WERI-Rb-1 (cell line): Measurements from ENCODE around the gene TWNK.
"Not testable (repeated sequence)": the region's sequence is repeated elsewhere in the genome, so short reads cannot be mapped to it uniquely, and the experiment has no call there.

ENCODE experiments used
- DNase-seq: peaks from one replicate; pipeline ENCODE4 v3.0.0-alpha.2; 2020
- H3K27ac ChIP-seq: fragments of 250-450 bp; sonication (Bioruptor Pico); 2 replicates; pipeline ENCODE4 v1.5.1; 2020; ENCODE audit warnings: mild to moderate bottlenecking, moderate library complexity
- H3K27me3 ChIP-seq: fragments of 250-450 bp; sonication (Bioruptor Pico); 2 replicates; pipeline ENCODE4 v1.5.1; 2021; ENCODE audit warnings: mild to moderate bottlenecking, low read depth, moderate library complexity; ENCODE audit not compliant: insufficient read depth, severe bottlenecking
- H3K36me3 ChIP-seq: fragments of 250-450 bp; sonication (Bioruptor Pico); 2 replicates; pipeline ENCODE4 v1.5.1; 2020; ENCODE audit warnings: mild to moderate bottlenecking, moderate library complexity
- H3K4me3 ChIP-seq: 2 replicates; pipeline ENCODE4 v1.5.1; 2011; ENCODE audit warnings: low read depth, mild to moderate bottlenecking, control low read depth, low read length
- H3K9me3 ChIP-seq: fragments of 250-450 bp; sonication (Bioruptor Pico); 2 replicates; pipeline ENCODE4 v1.5.1; 2021; ENCODE audit warnings: mild to moderate bottlenecking, moderate library complexity; ENCODE audit not compliant: severe bottlenecking
- TF ChIP-seq, protein P1 (sequence below): IDR thresholded peaks from 2 replicates; pipeline ENCODE4 v1.5.1; 2011; ENCODE audit warnings: low read depth, mild to moderate bottlenecking, control low read depth, inconsistent platforms, low read length

TWNK gene

DNA sequence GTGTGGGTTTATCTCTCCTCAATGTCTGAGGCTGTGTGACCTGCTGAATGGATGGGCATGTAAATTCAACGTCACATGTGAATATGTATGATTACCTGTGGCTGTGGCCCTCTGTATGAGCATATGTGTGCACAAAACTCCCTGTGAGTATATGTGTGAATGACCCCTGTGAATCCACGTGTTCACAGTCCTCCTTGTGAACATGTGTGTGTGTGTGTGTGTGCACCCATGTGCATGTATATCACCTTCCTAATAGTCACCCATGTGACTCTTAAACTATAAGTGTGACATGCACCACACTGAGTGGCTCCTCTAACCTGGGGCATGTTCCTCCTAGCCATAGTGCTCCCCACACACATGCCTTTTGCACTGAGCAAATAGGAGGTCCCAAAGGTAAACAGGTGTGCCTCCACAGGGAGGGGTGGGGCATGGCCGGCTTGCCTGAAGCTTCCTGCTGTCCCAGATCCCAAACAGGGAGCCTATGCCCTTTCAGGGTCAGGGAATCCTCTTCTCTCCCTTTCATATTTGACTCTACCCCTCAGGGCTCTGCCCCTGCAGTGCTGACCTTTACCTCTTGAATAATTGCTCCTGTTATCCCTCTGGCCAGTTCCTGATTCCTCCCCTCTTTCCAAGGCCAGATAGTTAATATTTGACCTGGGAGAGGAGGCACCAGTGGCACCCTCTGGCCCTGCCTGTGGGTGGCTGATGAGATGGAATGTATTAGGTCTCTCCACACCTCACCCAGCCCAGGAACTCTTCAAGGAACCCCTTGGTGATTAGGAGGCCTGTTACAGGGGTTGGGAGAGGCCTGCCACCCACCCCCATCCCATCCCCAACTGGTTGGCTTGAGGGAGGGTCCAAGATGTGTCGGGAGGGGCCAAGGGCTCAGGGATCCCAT lies 16.2 kb upstream of the TWNK start:
- no peak for DNase-seq
- no peaks in the 10 kb centered on the region for H3K36me3 ChIP-seq
- no peak overlapping the region for H3K27ac ChIP-seq
- TF ChIP-seq, protein P1, sequence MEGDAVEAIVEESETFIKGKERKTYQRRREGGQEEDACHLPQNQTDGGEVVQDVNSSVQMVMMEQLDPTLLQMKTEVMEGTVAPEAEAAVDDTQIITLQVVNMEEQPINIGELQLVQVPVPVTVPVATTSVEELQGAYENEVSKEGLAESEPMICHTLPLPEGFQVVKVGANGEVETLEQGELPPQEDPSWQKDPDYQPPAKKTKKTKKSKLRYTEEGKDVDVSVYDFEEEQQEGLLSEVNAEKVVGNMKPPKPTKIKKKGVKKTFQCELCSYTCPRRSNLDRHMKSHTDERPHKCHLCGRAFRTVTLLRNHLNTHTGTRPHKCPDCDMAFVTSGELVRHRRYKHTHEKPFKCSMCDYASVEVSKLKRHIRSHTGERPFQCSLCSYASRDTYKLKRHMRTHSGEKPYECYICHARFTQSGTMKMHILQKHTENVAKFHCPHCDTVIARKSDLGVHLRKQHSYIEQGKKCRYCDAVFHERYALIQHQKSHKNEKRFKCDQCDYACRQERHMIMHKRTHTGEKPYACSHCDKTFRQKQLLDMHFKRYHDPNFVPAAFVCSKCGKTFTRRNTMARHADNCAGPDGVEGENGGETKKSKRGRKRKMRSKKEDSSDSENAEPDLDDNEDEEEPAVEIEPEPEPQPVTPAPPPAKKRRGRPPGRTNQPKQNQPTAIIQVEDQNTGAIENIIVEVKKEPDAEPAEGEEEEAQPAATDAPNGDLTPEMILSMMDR: no peak
- H3K27me3 ChIP-seq: no peaks in the 10 kb centered on the region
- no peaks in the 10 kb centered on the region for H3K9me3 ChIP-seq
- H3K4me3 ChIP-seq: no peak overlapping the region

DNA sequence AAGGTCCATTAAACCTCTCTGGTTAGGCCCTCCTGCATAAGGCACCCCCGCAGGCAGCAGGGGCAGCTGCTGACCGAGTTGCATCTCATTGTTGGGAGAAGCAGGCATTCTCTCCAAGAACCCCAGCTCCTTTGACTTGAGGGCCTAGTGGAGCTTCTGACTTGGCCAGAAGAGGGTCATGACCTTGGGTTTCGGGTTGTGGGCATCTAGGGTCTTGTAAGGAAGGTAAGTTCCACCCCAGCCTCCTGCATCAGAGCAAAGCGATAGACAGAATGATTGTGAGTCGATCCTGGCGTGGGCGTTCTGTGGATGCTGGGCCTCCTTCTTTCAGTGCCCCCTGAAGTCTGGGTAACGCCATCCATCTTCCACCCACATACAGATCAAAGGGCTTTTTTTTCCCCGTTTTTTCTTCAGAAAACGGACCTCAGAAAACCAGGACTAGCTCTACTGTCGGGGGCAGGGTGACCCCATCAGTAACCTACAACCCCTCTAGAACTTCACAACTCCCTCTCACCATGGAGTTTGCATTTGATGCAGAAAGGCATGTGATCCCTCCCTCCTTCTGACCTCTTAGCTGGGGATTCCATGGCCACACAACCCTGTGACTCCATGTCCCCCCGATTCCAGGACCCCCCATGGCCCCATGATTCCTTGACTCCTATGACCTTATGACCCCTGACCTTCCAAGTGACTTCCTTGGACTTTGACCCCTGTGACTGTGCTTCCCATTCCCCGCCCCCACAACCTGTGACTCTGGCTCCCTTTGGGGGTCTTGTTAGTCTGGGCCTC lies 15.0 kb upstream of the TWNK start:
- H3K36me3 ChIP-seq: no peaks in the 10 kb centered on the region
- no peak overlapping the region for H3K27ac ChIP-seq
- H3K9me3 ChIP-seq: no peaks in the 10 kb centered on the region
- no peak for DNase-seq
- H3K27me3 ChIP-seq: no peaks in the 10 kb centered on the region
- TF ChIP-seq, protein P1: no peak
- no peak overlapping the region for H3K4me3 ChIP-seq

DNA sequence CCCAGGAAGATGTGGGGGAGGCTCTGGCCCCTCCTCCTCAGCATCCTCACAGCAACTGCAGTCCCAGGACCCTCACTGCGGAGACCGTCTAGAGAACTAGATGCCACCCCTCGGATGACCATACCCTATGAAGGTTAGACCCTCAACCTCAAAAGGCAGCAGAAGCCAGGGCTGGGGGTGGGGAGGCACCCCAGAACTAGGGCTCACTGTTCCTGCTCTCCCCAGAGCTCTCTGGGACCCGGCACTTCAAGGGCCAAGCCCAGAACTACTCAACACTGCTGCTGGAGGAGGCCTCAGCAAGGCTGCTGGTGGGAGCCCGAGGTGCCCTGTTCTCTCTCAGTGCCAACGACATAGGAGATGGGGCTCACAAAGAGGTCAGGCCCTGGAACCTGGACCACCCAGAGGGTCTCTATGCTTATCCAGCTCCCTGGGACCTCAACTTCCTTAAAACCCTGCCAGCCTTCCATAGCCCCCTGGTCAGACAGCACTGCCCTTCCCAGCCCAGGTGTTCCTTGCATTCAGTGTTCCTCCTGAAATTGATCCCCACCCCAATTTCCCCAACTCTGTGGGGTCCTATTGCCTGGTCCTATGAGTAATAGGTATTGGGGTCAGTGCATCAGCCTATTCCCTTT lies 14.3 kb upstream of the TWNK start:
- no peak for DNase-seq
- Histone ChIP-seq H3K4me3 (no peak overlapping the region), H3K36me3 (no peaks in the 10 kb centered on the region), H3K9me3 (no peaks in the 10 kb centered on the region), H3K27ac (no peak overlapping the region), H3K27me3 (no peaks in the 10 kb centered on the region)
- TF ChIP-seq, protein P1: no peak

DNA sequence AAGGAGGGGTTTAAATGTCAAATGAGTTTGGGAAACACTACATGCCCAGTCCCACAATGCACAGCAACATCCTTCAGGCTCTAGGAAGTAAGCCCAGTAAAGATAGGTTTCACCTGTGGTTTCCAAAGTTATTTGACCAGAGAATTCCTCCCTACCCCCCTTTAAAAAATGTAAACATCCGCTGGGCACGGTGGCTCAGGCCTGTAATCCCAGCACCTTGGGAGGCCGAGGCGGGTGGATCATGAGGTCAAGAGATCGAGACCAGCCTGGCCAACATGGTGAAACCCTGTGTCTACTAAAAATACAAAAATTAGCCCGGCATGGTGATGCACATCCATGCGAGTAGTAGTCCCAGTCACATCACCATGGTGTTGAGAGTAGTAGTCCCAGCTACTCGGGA lies 11.9 kb upstream of the TWNK start:
- H3K36me3 ChIP-seq: peaks cover 12% of the 10 kb centered on the region
- H3K27ac ChIP-seq, H3K4me3 ChIP-seq, H3K27me3 ChIP-seq, H3K9me3 ChIP-seq, DNase-seq: not testable (repeated sequence)

DNA sequence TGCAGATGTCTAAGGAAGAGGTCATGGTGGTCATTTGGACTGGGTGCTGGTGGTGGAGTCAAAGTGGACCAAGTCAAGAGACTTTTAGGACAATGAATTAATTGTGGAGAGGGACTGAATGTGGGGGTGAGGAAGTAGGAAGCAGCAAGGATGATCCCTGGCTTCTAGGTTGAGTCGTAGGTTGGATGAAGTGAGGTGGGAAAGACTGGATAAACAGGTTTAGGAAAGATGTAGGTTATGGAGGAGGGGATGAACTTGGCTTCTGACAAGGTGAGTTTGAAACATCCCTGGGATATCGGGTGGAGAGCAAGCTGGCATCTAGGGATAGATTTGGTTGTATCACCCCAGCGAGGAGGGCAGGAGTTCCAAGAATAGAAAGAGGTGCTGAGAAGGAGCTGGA lies 10.4 kb upstream of the TWNK start:
- DNase-seq: no peak
- Histone ChIP-seq H3K4me3 (no peak overlapping the region), H3K36me3 (peaks cover 26% of the 10 kb centered on the region), H3K27ac (no peak overlapping the region), H3K27me3 (no peaks in the 10 kb centered on the region), H3K9me3 (no peaks in the 10 kb centered on the region)
- TF ChIP-seq, protein P1: no peak

DNA sequence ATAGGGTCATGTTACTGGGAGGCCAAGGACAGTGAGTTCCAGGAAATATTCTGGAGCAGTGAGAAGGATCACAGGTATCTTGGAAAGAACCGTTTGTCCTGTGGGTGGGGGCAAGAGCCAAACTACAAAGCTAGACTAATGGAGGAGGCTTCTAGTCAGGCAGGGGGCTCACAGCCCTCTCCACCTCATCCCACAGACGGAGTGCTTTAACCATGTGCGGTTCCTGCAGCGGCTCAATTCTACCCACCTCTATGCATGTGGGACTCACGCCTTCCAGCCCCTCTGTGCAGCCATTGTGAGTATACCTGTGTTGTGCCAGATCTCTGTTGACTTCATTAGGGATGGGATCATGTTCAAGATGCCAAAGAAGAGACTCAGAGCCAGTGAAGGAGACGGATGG lies 9.9 kb upstream of the TWNK start:
- Histone ChIP-seq H3K27me3 (no peaks in the 10 kb centered on the region), H3K4me3 (no peak overlapping the region), H3K27ac (no peak overlapping the region), H3K36me3 (peaks cover 28% of the 10 kb centered on the region), H3K9me3 (no peaks in the 10 kb centered on the region)
- TF ChIP-seq, protein P1: no peak
- no peak for DNase-seq
